ENCODE data around the gene MS4A13.

Gene MS4A13, protein sequence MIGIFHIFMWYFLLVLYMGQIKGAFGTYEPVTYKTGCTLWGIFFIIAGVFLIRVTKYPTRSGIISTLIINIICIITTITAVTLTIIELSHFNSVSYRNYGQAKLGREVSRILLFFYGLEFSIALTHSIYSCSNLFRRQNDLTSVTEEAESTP

DNA sequence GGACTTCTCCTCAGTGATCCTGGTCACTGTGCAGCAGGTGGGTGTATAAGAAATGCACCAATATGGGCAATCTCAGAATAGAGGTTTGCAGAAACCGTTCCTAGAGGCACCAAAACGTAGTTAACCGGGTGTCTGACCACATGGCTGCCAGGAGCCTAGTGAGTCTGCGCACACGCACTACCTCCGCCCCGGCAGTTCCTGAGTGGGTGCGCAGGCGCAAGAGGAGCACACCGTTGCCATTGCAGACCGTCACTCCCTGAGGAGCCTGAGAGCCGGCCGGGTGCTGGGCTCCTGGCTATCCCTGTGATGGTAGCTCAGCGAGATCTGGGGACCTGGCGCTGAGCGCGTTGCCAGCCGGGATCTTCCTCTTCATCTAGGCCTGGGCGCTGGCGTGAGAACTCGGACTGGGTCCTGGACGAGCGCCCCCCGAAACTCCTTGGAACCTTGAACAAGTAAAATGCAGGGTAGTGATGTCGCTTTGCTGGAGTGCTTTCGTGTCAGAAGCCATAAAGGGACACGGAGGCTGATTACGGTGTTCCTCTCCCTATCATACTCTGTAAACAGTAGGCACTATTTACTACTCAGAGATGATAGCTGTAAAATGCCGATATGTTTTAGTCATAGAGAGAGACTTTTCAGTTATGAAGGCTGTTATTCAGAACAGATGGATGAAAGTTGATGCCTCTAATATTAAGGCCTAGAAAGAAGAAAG lies at the start of gene MS4A13:
MS4A13 (plus strand) TSS at position 249 of the 712 bp plus-strand sequence. CDS start 2,692 bp downstream, outside the sequence.
- in situ Hi-C loops (cut with MboI; ENCODE audit: low pct_unique_long_range_greater_than_20kb, low sequenced_read_pairs, unreplicated experiment) = no loop called here
- DNase-seq (ENCODE audit: low spot score) = no peak
- TF ChIP-seq, protein P1, sequence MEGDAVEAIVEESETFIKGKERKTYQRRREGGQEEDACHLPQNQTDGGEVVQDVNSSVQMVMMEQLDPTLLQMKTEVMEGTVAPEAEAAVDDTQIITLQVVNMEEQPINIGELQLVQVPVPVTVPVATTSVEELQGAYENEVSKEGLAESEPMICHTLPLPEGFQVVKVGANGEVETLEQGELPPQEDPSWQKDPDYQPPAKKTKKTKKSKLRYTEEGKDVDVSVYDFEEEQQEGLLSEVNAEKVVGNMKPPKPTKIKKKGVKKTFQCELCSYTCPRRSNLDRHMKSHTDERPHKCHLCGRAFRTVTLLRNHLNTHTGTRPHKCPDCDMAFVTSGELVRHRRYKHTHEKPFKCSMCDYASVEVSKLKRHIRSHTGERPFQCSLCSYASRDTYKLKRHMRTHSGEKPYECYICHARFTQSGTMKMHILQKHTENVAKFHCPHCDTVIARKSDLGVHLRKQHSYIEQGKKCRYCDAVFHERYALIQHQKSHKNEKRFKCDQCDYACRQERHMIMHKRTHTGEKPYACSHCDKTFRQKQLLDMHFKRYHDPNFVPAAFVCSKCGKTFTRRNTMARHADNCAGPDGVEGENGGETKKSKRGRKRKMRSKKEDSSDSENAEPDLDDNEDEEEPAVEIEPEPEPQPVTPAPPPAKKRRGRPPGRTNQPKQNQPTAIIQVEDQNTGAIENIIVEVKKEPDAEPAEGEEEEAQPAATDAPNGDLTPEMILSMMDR (IDR thresholded peaks at IDR 0.05; ENCODE audit: extremely low read depth, insufficient read depth, missing control alignments) = no peak

DNA sequence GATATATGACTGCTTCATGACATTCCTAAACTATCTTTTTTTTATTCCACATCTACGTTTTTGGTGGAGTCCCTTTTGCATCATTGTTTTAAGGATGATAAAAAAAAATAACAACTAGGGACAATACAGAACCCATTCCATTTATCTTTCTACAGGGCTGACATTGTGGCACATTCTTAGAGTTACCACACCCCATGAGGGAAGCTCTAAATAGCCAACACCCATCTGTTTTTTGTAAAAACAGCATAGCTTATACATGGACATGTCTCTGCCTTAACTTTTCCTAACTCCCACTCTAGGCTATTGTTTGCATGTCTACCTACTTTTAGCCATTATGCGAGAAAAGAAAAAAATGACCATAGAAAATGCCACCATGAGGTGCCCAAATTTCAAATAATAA lies 46.4 kb upstream of the MS4A13 start:
- in situ Hi-C loops (cut with MboI; ENCODE audit: low pct_unique_long_range_greater_than_20kb, low sequenced_read_pairs, unreplicated experiment) = loop anchor here (10.0 kb wide), 1 partner anchor 104 kb away; no protein-coding TSS in a partner anchor
- DNase-seq (ENCODE audit: low spot score) = no peak
- TF ChIP-seq, protein P1 (IDR thresholded peaks at IDR 0.05; ENCODE audit: extremely low read depth, insufficient read depth, missing control alignments) = no peak

DNA sequence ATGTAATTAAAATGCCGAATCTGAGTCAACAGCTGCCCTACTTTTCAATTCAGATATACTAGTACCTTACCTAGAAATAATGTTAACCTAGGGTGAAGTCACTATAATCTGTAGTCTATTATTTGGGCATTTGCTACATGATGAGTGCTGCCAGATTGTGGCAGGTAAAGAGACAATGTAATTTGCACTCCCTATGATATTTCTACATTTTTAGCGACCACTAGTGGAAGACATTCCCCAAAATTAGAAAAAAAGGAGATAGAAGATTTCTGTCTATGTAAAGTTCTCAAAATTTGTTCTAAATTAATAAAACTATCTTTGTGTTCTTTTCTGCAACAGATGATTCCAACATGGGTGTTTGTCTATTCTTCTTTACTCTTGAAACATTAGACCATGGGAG lies 45.5 kb upstream of the MS4A13 start:
- TF ChIP-seq, protein P1 (IDR thresholded peaks at IDR 0.05; ENCODE audit: extremely low read depth, insufficient read depth, missing control alignments) = no peak
- no peak for DNase-seq (ENCODE audit: low spot score)
- in situ Hi-C loops (cut with MboI; ENCODE audit: low pct_unique_long_range_greater_than_20kb, low sequenced_read_pairs, unreplicated experiment) = loop anchor here (10.0 kb wide), 1 partner anchor 105 kb away; no protein-coding TSS in a partner anchor

DNA sequence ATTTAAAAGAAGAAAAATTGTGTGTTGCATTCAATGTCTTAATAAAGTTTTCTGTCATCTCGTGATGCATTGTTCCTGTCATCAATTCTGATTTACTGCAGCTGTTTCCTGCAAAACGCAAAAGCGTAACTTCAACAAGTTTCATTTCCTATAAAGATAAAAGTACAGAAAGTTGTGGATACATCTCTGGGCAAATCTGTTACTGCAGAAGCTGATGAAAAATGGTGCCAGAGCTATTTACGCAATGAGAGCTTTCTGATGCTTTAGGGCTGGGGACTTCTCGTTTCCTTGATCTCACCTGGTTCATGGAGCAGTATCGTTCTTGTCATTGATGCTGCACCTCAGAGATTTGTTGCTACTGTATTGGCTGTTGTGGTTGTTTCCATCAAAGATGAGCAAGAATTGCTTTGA lies 38.2 kb upstream of the MS4A13 start:
- in situ Hi-C loops (cut with MboI; ENCODE audit: low pct_unique_long_range_greater_than_20kb, low sequenced_read_pairs, unreplicated experiment) = loop anchor here (25.0 kb wide), 1 partner anchor 665 kb away; the partner anchor contains the start of gene MRPL16
- TF ChIP-seq, protein P1 (IDR thresholded peaks at IDR 0.05; ENCODE audit: extremely low read depth, insufficient read depth, missing control alignments) = no peak
- DNase-seq (ENCODE audit: low spot score) = no peak

DNA sequence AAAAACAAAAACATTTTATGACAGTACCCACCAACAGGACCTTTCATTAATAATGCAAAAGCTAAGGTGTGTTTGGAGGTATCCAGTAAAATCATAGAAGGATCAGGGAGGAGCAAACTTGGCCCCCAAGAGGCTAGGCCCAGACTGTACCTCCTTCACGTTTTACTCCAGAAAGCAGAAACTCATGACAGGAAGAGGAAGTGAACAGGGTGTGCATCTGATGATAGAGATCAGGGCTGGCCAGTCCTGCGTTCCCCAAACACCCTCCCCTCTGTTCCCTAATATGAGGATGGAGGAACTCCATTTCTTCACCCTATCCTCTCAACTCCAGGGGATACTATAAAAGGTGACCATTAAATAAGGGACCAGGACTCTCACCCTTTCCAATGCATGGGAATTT lies 32.8 kb upstream of the MS4A13 start:
- no peak for DNase-seq (ENCODE audit: low spot score)
- in situ Hi-C loops (cut with MboI; ENCODE audit: low pct_unique_long_range_greater_than_20kb, low sequenced_read_pairs, unreplicated experiment) = loop anchor here (10.0 to 25.0 kb wide), 2 partner anchors 218 to 670 kb away; partner anchors contain the start of gene MRPL16
- TF ChIP-seq, protein P1 (IDR thresholded peaks at IDR 0.05; ENCODE audit: extremely low read depth, insufficient read depth, missing control alignments) = no peak

DNA sequence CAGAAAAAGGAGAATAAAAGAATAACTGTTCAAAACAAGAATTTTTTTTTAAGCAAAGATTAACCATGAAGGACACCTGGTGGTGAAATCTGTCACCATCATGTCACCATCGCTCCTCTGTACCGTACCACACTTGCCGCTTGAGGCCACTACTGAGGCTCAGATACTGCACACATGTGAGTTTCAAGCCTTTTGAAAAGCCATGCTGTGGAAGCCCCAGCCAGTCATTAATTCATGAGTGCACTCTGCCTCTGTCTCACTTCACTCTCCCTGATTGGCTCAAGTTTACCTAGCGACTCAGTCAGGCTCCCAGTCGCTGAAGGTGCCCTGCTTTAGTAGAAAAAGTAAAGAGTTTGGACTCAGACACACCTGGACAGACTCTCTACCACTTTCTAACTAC lies 29.2 kb upstream of the MS4A13 start:
- in situ Hi-C loops (cut with MboI; ENCODE audit: low pct_unique_long_range_greater_than_20kb, low sequenced_read_pairs, unreplicated experiment) = loop anchor here (10.0 to 25.0 kb wide), 2 partner anchors 221 to 674 kb away; partner anchors contain the start of gene MRPL16
- TF ChIP-seq, protein P1 (IDR thresholded peaks at IDR 0.05; ENCODE audit: extremely low read depth, insufficient read depth, missing control alignments) = peak; percentile 95
- DNase-seq (ENCODE audit: low spot score) = peak; percentile 88
